Liver (tissue), 9 donors: ENCODE data around the gene BTG4. TPM values are rescaled to one million over a fixed set of nuclear protein-coding genes. Genes with fewer than 3 reads are reported as not detected.

Experiments used
- DNase-seq: peaks from one replicate; pipeline ENCODE4 v3.0.0-alpha.2; 2017; ENCODE audit warnings: low spot score
- H3K27ac ChIP-seq, 2 donors: one replicate each; pipeline ENCODE4 v1.7.0; 2013; ENCODE audit warnings: inconsistent platforms in 2 of 2, low read length in 2 of 2, control low read depth in 1 of 2, low read depth in 1 of 2, mild to moderate bottlenecking in 1 of 2
- H3K27me3 ChIP-seq, 4 donors: one replicate each; pipeline versions ENCODE4 v1.6.1 to v1.7.0; 2013; ENCODE audit warnings: low read length in 3 of 4, inconsistent platforms in 1 of 4, mild to moderate bottlenecking in 1 of 4, moderate library complexity in 1 of 4; ENCODE audit not compliant: control insufficient read depth in 4 of 4, insufficient read depth in 4 of 4
- H3K36me3 ChIP-seq, 4 donors: one replicate each; pipeline versions ENCODE4 v1.6.1 to v1.7.0; 2013; ENCODE audit warnings: low read length in 3 of 4, mild to moderate bottlenecking in 3 of 4, low read depth in 1 of 4, moderate library complexity in 1 of 4; ENCODE audit not compliant: control insufficient read depth in 4 of 4, insufficient read depth in 3 of 4
- H3K4me1 ChIP-seq, 4 donors: one replicate each; pipeline versions ENCODE4 v1.6.1 to v1.7.0; 2013; ENCODE audit warnings: low read length in 3 of 4, mild to moderate bottlenecking in 3 of 4, moderate library complexity in 1 of 4; ENCODE audit not compliant: control insufficient read depth in 4 of 4, insufficient read depth in 4 of 4
- H3K4me3 ChIP-seq, 3 donors: one replicate each; pipeline versions ENCODE4 v1.6.1 to v1.7.0; 2013; ENCODE audit warnings: low read length in 3 of 3, control low read depth in 1 of 3, low read depth in 1 of 3, mild to moderate bottlenecking in 1 of 3
- H3K9ac ChIP-seq, 2 donors: one replicate each; pipeline ENCODE4 v1.7.0; 2013; ENCODE audit warnings: low read length in 2 of 2, mild to moderate bottlenecking in 2 of 2, moderate library complexity in 2 of 2, control low read depth in 1 of 2, low read depth in 1 of 2
- H3K9me3 ChIP-seq, 4 donors: one replicate each; pipeline versions ENCODE4 v1.6.1 to v1.7.0; 2013; ENCODE audit warnings: low read length in 3 of 4; ENCODE audit not compliant: control insufficient read depth in 4 of 4
- ATF3 ChIP-seq: IDR thresholded peaks from 2 replicates; pipeline ENCODE4 v1.6.1; 2016; ENCODE audit warnings: antibody characterized with exemption
- CTCF ChIP-seq: fragments of 150-350 bp; IDR thresholded peaks from 2 replicates; pipeline ENCODE4 v1.5.1; 2017; ENCODE audit warnings: improper control_type of control experiment, low read depth, low read length; ENCODE audit not compliant: missing input control
- EGR1 ChIP-seq, 2 donors: IDR thresholded peaks; 2 replicates each; pipeline ENCODE4 v1.6.1; 2016 to 2018; ENCODE audit warnings: antibody characterized with exemption in 2 of 2, low read depth in 2 of 2
- FOXA1 ChIP-seq: IDR thresholded peaks from 2 replicates; pipeline ENCODE4 v1.6.1; 2016; ENCODE audit warnings: antibody characterized with exemption
- FOXA2 ChIP-seq: IDR thresholded peaks from 2 replicates; pipeline ENCODE4 v1.6.1; 2016; ENCODE audit warnings: antibody characterized with exemption
- HNF4A ChIP-seq, 2 donors: conservative IDR thresholded peaks; 2 replicates each; pipeline ENCODE4 v1.6.1; 2016; ENCODE audit warnings: antibody characterized with exemption in 2 of 2, mild to moderate bottlenecking in 2 of 2
- HNF4G ChIP-seq: IDR thresholded peaks from 2 replicates; pipeline ENCODE4 v1.6.1; 2016; ENCODE audit warnings: antibody characterized with exemption
- JUND ChIP-seq, 2 donors: IDR thresholded peaks; 2 replicates each; pipeline ENCODE4 v1.6.1; 2016; ENCODE audit warnings: antibody characterized with exemption in 2 of 2
- MAX ChIP-seq: IDR thresholded peaks from 2 replicates; pipeline ENCODE4 v1.6.1; 2016; ENCODE audit warnings: antibody characterized with exemption
- NR2F2 ChIP-seq: IDR thresholded peaks from 2 replicates; pipeline ENCODE4 v1.6.1; 2016; ENCODE audit warnings: antibody characterized with exemption
- RAD21 ChIP-seq, 2 donors: IDR thresholded peaks; 2 replicates each; pipeline ENCODE4 v1.6.1; 2016; ENCODE audit warnings: antibody characterized with exemption in 2 of 2, mild to moderate bottlenecking in 2 of 2
- REST ChIP-seq: IDR thresholded peaks from 2 replicates; pipeline ENCODE4 v1.6.1; 2016; ENCODE audit warnings: antibody characterized with exemption, mild to moderate bottlenecking
- RXRA ChIP-seq, 2 donors: IDR thresholded peaks; 2 replicates each; pipeline ENCODE4 v1.6.1; 2017 to 2018; ENCODE audit warnings: antibody characterized with exemption in 2 of 2, mild to moderate bottlenecking in 1 of 2
- SP1 ChIP-seq: IDR thresholded peaks from 2 replicates; pipeline ENCODE4 v1.6.1; 2018; ENCODE audit warnings: antibody characterized with exemption, mild to moderate bottlenecking
- YY1 ChIP-seq: IDR thresholded peaks from 2 replicates; pipeline ENCODE4 v1.6.1; 2016; ENCODE audit warnings: antibody characterized with exemption, mild to moderate bottlenecking
- ZBTB33 ChIP-seq: IDR thresholded peaks from 2 replicates; pipeline ENCODE4 v1.6.1; 2016; ENCODE audit warnings: antibody characterized with exemption
- WGBS: extraction: QIAGEN DNeasy Blood & Tissue Kit; methylation state at CpG from one replicate; pipeline ENCODE4 v1.1.7; 2013; 5-methylcytosine and 5-hydroxymethylcytosine counted together
- polyA plus RNA-seq, 2 donors: library from polyadenylated mRNA; stranded (reverse) in 1 of 2; unstranded in 1 of 2; fragments of 200-250 nt in 1 of 2; fragments of >200 nt in 1 of 2; fragmentation: Nextera tagmentation in 1 of 2; extraction: Ambion mirVana in 1 of 2; gene quantifications; one replicate each; pipeline versions ENCODE4 v1.2.1 to v1.2.3, GENCODE V29; 2013 to 2015
- total RNA-seq, 2 donors: library from RNA; depleted of rRNA; stranded (reverse); fragments of >200 nt; gene quantifications; one replicate each; pipeline ENCODE4 v1.2.3, GENCODE V29; 2014
- donor health status: healthy.
- donor health status: healthy.
- donor health status: healthy.
- donor health status: healthy.
- donor health status: healthy.

BTG4 gene
- total and polyA plus RNA-seq, 4 donors: not detected

- Histone ChIP-seq H3K36me3 (no peaks in the 10 kb centered on the region), H3K9ac (no peak overlapping the region), H3K27ac (no peak overlapping the region), H3K4me1 (peaks cover 0 to 22% (median 11%) of the 10 kb centered on the region in 4 donors), H3K27me3 (peaks cover 0 to 4% (median 1%) of the 10 kb centered on the region in 4 donors), H3K4me3 (no peak overlapping the region), H3K9me3 (no peaks in the 10 kb centered on the region)
- no peak for DNase-seq
- 84% methylated on average over 1 of the region's 1 CpG for WGBS
- no peak for TF ChIP-seq MAX
- TF ChIP-seq REST: no peak
- no peak for TF ChIP-seq RXRA (IDR thresholded peaks at IDR 0.05)
- no peak for TF ChIP-seq YY1
- TF ChIP-seq RAD21 (IDR thresholded peaks at IDR 0.05): no peak
- TF ChIP-seq CTCF: no peak
- TF ChIP-seq HNF4A (conservative IDR thresholded peaks at IDR 0.05): no peak
- TF ChIP-seq HNF4G: no peak
- no peak for TF ChIP-seq NR2F2
- no peak for TF ChIP-seq FOXA1
- no peak for TF ChIP-seq EGR1 (IDR thresholded peaks at IDR 0.05; ENCODE audit: low read depth in 2 of 2)
Observed at GRCh38 chr11:111538407-111539114, 26.4 kb upstream of the BTG4 start.

GRCh38 chr11:111537336-111537860 lies 25.2 kb upstream of the BTG4 start:
- no peak overlapping the region for H3K27ac ChIP-seq
- peaks cover 0 to 4% (median 1%) of the 10 kb centered on the region in 4 donors for H3K27me3 ChIP-seq
- H3K4me1 ChIP-seq: peaks cover 0 to 22% (median 11%) of the 10 kb centered on the region in 4 donors
- 66% methylated on average over 3 of the region's 3 CpGs for WGBS
- no peaks in the 10 kb centered on the region for H3K36me3 ChIP-seq
- no peak overlapping the region for H3K9ac ChIP-seq
- no peaks in the 10 kb centered on the region for H3K9me3 ChIP-seq
- DNase-seq: no peak
- no peak overlapping the region for H3K4me3 ChIP-seq
- no peak for TF ChIP-seq ATF3
- TF ChIP-seq HNF4A (conservative IDR thresholded peaks at IDR 0.05): no peak
- no peak for TF ChIP-seq CTCF
- TF ChIP-seq RAD21 (IDR thresholded peaks at IDR 0.05): no peak
- TF ChIP-seq JUND (IDR thresholded peaks at IDR 0.05): no peak
- TF ChIP-seq FOXA2: no peak
- no peak for TF ChIP-seq MAX
- no peak for TF ChIP-seq RXRA (IDR thresholded peaks at IDR 0.05)
- no peak for TF ChIP-seq SP1
- TF ChIP-seq REST: no peak
- TF ChIP-seq ZBTB33: no peak
- TF ChIP-seq EGR1 (IDR thresholded peaks at IDR 0.05; ENCODE audit: low read depth in 2 of 2): no peak
